ENCODE results near the gene KLHDC7B. TPM values are rescaled to one million over a fixed set of nuclear protein-coding genes. Genes with fewer than 3 reads are reported as not detected.
A peak's percentile ranks its signal among the peaks of the same experiment; 100 is the strongest.

KLHDC7B gene
- total and polyA plus RNA-seq, 4 donors: 0.29 to 0.63 TPM; not detected in 2

DNA sequence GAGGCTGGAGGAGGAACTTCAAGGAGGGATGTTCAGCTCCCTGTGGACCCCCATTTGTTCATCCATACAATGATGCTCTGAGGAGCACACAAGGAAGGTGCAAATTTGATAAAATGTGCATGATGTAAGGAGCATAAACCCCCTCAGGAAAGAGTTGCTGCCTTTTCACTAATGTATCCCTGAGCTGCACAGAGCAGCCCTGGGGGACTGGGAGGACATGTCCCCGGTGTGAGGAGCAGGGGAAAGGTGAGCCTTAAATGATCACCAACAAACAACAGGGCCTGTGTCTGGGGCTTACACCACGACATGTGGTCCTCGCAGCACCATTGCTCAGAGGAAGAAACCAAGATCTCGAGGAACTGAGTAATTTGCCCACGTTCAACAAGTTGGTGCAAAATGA is 51.4 kb downstream of the KLHDC7B start:
- H3K36me3 ChIP-seq (ENCODE audit: control insufficient read depth in 1 of 2, insufficient read depth in 2 of 2, low read length in 1 of 2): no peaks in the 10 kb centered on the region
- H3K4me3 ChIP-seq (ENCODE audit: low read length in 2 of 2): no peak overlapping the region
- H3K27ac ChIP-seq (ENCODE audit: low read depth in 1 of 2, low read length in 2 of 2): no peak overlapping the region
- DNase-seq (no peak), ATAC-seq (ENCODE audit: low FRiP score) (no peak)
- 86 to 90% methylated on average over 5 of the region's 5 CpGs for WGBS, 2 donors
- no peaks in the 10 kb centered on the region for H3K27me3 ChIP-seq (ENCODE audit: control insufficient read depth in 1 of 2, insufficient read depth in 2 of 2, low read length in 1 of 2)
- intact Hi-C loops (cut with DNase I): no loop called here
- no peaks in the 10 kb centered on the region for H3K9me3 ChIP-seq (ENCODE audit: control insufficient read depth, low read length)
- H3K4me1 ChIP-seq (ENCODE audit: control insufficient read depth in 1 of 2, insufficient read depth in 2 of 2, low read length in 2 of 2): no peaks in the 10 kb centered on the region

DNA sequence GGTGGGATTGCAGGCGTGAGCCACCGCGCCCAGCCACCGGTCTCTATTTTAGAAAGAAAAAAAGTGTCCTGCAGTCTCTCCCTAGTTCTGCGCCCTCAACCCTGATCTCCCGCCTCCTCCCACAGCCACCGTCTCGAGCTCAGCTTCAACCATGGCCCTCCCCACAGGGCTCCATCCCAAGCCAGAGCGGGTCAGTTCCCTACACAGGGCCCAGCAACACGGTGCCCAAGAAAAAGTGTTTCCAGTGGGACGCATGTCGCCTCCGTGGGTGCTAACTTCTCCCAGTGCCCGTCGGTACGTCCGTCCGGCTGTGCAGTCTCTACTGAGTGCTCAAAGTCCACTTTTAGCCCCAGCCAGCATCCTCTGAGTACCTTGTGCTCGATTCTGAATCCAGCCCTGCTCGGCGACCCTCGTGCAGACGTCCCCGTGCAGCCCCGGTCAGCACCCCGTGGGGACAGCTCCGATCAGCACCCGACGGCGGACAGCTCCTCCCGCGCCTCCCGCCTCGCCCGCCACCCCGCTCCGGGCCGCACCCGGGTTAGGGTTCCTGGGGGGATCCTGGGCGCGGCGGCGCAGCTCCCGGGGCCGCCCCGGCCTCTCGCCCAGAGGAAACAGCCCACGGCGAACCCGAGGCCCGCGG is 54.2 kb downstream of the KLHDC7B start:
- WGBS, 2 donors: 13 to 21% methylated on average over 33 to 52 of the region's 52 CpGs
- peak; percentile 71 for ATAC-seq (ENCODE audit: low FRiP score)
- Histone ChIP-seq H3K4me3 (ENCODE audit: low read length in 2 of 2) (peak overlapping the region; percentile 35 to 40), H3K4me1 (ENCODE audit: control insufficient read depth in 1 of 2, insufficient read depth in 2 of 2, low read length in 2 of 2) (no peaks in the 10 kb centered on the region), H3K36me3 (ENCODE audit: control insufficient read depth in 1 of 2, insufficient read depth in 2 of 2, low read length in 1 of 2) (no peaks in the 10 kb centered on the region), H3K27me3 (ENCODE audit: control insufficient read depth in 1 of 2, insufficient read depth in 2 of 2, low read length in 1 of 2) (no peaks in the 10 kb centered on the region), H3K27ac (ENCODE audit: low read depth in 1 of 2, low read length in 2 of 2) (no peak overlapping the region), H3K9me3 (ENCODE audit: control insufficient read depth, low read length) (no peaks in the 10 kb centered on the region)
- DNase-seq: peak; percentile 65 to 89
- intact Hi-C loops (cut with DNase I): no loop called here

DNA sequence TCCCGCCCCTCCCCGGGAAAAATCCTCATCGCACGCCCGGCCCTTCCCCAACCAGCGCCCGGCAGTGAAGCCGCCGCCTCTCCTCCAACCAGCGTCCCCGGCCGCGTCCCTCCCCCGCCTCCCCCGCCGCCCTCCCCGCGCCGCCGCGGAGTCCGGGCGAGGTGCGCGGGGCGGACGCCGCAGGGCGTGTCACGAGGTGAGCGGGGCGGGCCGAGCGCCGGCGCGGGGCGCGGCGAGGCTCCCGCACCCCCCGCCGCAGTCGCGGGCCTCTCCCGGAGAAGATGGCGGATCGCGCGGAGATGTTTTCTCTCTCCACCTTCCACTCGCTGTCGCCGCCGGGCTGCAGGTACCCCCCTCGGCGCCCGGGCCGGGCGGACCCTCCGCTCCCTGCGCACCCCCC is 54.8 kb downstream of the KLHDC7B start, which contains the start of gene MAPK8IP2:
Gene MAPK8IP2 (plus strand): TSS at position 256 of the 400 bp plus-strand sequence. CDS start 26 bp downstream, at position 282.
- no peaks in the 10 kb centered on the region for H3K4me1 ChIP-seq (ENCODE audit: control insufficient read depth in 1 of 2, insufficient read depth in 2 of 2, low read length in 2 of 2)
- no peaks in the 10 kb centered on the region for H3K36me3 ChIP-seq (ENCODE audit: control insufficient read depth in 1 of 2, insufficient read depth in 2 of 2, low read length in 1 of 2)
- H3K27me3 ChIP-seq (ENCODE audit: control insufficient read depth in 1 of 2, insufficient read depth in 2 of 2, low read length in 1 of 2): no peaks in the 10 kb centered on the region
- DNase-seq (peak in 1 of 2 donors; percentile 75), ATAC-seq (ENCODE audit: low FRiP score) (no peak)
- H3K27ac ChIP-seq (ENCODE audit: low read depth in 1 of 2, low read length in 2 of 2): no peak within 1 kb of the TSS
- no peaks in the 10 kb centered on the region for H3K9me3 ChIP-seq (ENCODE audit: control insufficient read depth, low read length)
- 0 to 1% methylated on average over 14 to 61 of the region's 61 CpGs for WGBS, 2 donors
- intact Hi-C loops (cut with DNase I): no loop called here
- peak within 1 kb of the TSS; percentile 35 to 40 for H3K4me3 ChIP-seq (ENCODE audit: low read length in 2 of 2)

Other genes starting within 250 kb of the KLHDC7B start
- 100 to 1,000 TPM; 139 to 210 TPM for gene PLXNB2, start 238.3 kb upstream of the KLHDC7B start, total RNA-seq
- 100 to 1,000 TPM in 1 of 2 donors, 10 to 100 TPM in 1; 46.0 to 214 TPM for gene PLXNB2, start 238.3 kb upstream of the KLHDC7B start, polyA plus RNA-seq
- gene DENND6B, start 218.9 kb upstream of the KLHDC7B start, total RNA-seq: 1 to 10 TPM; 2.3 to 7.0 TPM
- 1 to 10 TPM in 1 of 2 donors, under 1 TPM in 1; 0.25 to 7.5 TPM for gene DENND6B, start 218.9 kb upstream of the KLHDC7B start, polyA plus RNA-seq
- 10 to 100 TPM; 45.2 to 46.7 TPM for gene PPP6R2, start 202.6 kb upstream of the KLHDC7B start, total RNA-seq
- 10 to 100 TPM; 14.1 to 62.5 TPM for gene PPP6R2, start 202.6 kb upstream of the KLHDC7B start, polyA plus RNA-seq
- gene SBF1, start 70.9 kb upstream of the KLHDC7B start, total RNA-seq: 10 to 100 TPM; 65.3 to 77.9 TPM
- 10 to 100 TPM; 17.8 to 49.8 TPM for gene SBF1, start 70.9 kb upstream of the KLHDC7B start, polyA plus RNA-seq
- gene ADM2, start 64.4 kb upstream of the KLHDC7B start, total RNA-seq: under 1 TPM; 0.26 to 0.54 TPM
- gene ADM2, start 64.4 kb upstream of the KLHDC7B start, polyA plus RNA-seq: under 1 TPM in 1 of 2 donors, not detected in 1; 0.50 TPM
- not detected for gene MIOX, start 59.0 kb upstream of the KLHDC7B start, total RNA-seq
- gene MIOX, start 59.0 kb upstream of the KLHDC7B start, polyA plus RNA-seq: not detected
- 10 to 100 TPM; 42.2 to 65.7 TPM for gene LMF2, start 38.2 kb upstream of the KLHDC7B start, total RNA-seq
- gene LMF2, start 38.2 kb upstream of the KLHDC7B start, polyA plus RNA-seq: 100 to 1,000 TPM in 1 of 2 donors, 10 to 100 TPM in 1; 20.0 to 123 TPM
- 10 to 100 TPM; 31.6 to 35.5 TPM for gene NCAPH2, start 37.7 kb upstream of the KLHDC7B start, total RNA-seq
- gene NCAPH2, start 37.7 kb upstream of the KLHDC7B start, polyA plus RNA-seq: 10 to 100 TPM; 18.2 to 67.4 TPM
- gene SCO2, start 20.3 kb upstream of the KLHDC7B start, total RNA-seq: 1 to 10 TPM; 4.7 to 5.1 TPM
- 10 to 100 TPM in 1 of 2 donors, not detected in 1; 11.6 TPM for gene SCO2, start 20.3 kb upstream of the KLHDC7B start, polyA plus RNA-seq
- 10 to 100 TPM; 68.3 to 99.2 TPM for gene TYMP, start 15.9 kb upstream of the KLHDC7B start, total RNA-seq
- 10 to 100 TPM; 37.7 to 47.1 TPM for gene TYMP, start 15.9 kb upstream of the KLHDC7B start, polyA plus RNA-seq
- not detected for gene SYCE3, start 17.0 kb downstream of the KLHDC7B start, total RNA-seq
- gene SYCE3, start 17.0 kb downstream of the KLHDC7B start, polyA plus RNA-seq: 1 to 10 TPM in 1 of 2 donors, not detected in 1; 1.5 TPM
- 10 to 100 TPM in 1 of 2 donors, 1 to 10 TPM in 1; 3.2 to 11.5 TPM for gene CPT1B, start 32.5 kb downstream of the KLHDC7B start, total RNA-seq
- 1 to 10 TPM; 3.9 to 6.4 TPM for gene CPT1B, start 32.5 kb downstream of the KLHDC7B start, polyA plus RNA-seq
- gene CHKB, start 37.0 kb downstream of the KLHDC7B start, total RNA-seq: 10 to 100 TPM; 36.5 to 78.8 TPM
- 100 to 1,000 TPM in 1 of 2 donors, 10 to 100 TPM in 1; 28.4 to 544 TPM for gene CHKB, start 37.0 kb downstream of the KLHDC7B start, polyA plus RNA-seq
- under 1 TPM; 0.24 to 0.26 TPM for gene MAPK8IP2, start 54.9 kb downstream of the KLHDC7B start, total RNA-seq
- gene MAPK8IP2, start 54.9 kb downstream of the KLHDC7B start, polyA plus RNA-seq: under 1 TPM; under 0.01 to 0.15 TPM
- gene ARSA, start 82.3 kb downstream of the KLHDC7B start, total RNA-seq: 10 to 100 TPM; 31.4 to 53.5 TPM
- gene ARSA, start 82.3 kb downstream of the KLHDC7B start, polyA plus RNA-seq: 100 to 1,000 TPM in 1 of 2 donors, 10 to 100 TPM in 1; 15.7 to 120 TPM
- 10 to 100 TPM; 48.6 to 62.9 TPM for gene SHANK3, start 126.9 kb downstream of the KLHDC7B start, total RNA-seq
- 1 to 10 TPM in 1 of 2 donors, under 1 TPM in 1; 0.63 to 3.2 TPM for gene SHANK3, start 126.9 kb downstream of the KLHDC7B start, polyA plus RNA-seq
- 1 to 10 TPM; 1.6 to 1.8 TPM for gene ACR, start 192.3 kb downstream of the KLHDC7B start, total RNA-seq
- not detected for gene ACR, start 192.3 kb downstream of the KLHDC7B start, polyA plus RNA-seq
- gene RABL2B, start 237.7 kb downstream of the KLHDC7B start, total RNA-seq: 10 to 100 TPM; 15.7 to 28.0 TPM
- gene RABL2B, start 237.7 kb downstream of the KLHDC7B start, polyA plus RNA-seq: 10 to 100 TPM; 11.1 to 27.6 TPM